ENCODE results near the gene MCF2L.
"Not testable (repeated sequence)": the region's sequence is repeated elsewhere in the genome, so short reads cannot be mapped to it uniquely, and the experiment has no call there.

The MCF2L gene

GRCh38 chr13:113049981-113050380 is 81.0 kb downstream of the MCF2L start:
- no peak for DNase-seq (ENCODE audit: low spot score)

GRCh38 chr13:113050734-113051431 is 81.9 kb downstream of the MCF2L start:
- no peak for DNase-seq (ENCODE audit: low spot score)

DNA sequence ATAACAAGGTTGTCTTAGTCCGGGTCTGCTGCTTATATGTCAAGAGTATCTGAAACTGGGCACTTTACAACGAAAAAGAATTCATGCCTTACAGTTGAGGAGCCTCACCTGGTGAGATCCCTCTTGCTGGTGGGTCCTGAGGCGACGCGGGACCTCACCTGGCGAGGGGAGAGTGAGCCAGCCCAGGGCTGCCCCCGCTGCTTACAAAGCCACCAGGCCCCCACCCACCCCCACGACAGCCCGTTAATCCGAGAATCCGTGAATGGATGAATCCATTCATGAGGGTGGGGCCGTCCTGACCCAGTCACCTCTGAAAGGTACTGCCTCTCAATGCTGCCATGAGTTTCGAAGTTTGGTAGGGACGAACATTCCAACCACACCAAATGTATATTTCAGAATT is 82.6 kb downstream of the MCF2L start:
- DNase-seq (ENCODE audit: low spot score), result no peak

DNA sequence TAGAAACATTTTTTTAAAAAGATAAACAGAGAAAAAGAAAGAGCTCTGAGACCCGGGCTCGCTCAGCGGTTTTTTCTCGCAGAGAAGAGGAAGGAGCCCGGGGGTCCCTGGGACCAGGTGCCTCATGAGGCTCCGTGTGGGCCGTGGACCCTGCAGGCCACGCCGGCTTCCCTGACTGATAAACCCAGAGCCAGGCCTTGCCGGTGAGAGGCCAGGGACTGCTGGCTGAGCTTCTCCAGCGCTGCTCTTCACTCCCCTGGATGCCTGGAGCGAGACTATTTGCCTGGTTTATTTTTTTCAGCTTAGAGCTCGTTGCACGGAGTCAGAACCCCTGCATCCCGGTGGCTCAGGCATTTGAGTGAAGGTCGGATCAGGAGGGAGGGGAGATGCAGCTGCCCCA is 83.2 kb downstream of the MCF2L start:
- no peak for DNase-seq (ENCODE audit: low spot score)

- DNase-seq (ENCODE audit: low spot score), result no peak
Observed at GRCh38 chr13:113052971-113053370, 84.0 kb downstream of the MCF2L start.

DNA sequence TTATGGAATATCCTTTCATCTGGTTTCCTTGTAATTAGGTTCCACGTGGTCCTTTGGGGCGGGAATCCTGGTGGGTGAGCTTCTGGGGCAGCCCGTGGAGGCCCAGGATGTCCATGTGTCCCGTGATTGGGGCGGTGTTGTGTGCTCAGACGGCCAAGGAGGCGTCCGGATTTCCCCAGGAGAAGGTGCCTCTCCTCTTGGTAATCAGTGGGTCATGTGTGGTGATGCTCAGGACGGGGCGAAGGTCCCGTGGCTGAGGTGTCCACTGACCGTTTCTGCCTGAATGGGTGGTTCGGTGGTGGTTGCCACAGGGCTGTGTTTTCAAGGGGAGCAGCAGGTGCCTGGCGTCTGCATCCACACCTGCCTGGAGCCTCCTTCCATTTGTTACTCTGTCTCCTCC is 84.4 kb downstream of the MCF2L start:
- DNase-seq (ENCODE audit: low spot score), result no peak

DNA sequence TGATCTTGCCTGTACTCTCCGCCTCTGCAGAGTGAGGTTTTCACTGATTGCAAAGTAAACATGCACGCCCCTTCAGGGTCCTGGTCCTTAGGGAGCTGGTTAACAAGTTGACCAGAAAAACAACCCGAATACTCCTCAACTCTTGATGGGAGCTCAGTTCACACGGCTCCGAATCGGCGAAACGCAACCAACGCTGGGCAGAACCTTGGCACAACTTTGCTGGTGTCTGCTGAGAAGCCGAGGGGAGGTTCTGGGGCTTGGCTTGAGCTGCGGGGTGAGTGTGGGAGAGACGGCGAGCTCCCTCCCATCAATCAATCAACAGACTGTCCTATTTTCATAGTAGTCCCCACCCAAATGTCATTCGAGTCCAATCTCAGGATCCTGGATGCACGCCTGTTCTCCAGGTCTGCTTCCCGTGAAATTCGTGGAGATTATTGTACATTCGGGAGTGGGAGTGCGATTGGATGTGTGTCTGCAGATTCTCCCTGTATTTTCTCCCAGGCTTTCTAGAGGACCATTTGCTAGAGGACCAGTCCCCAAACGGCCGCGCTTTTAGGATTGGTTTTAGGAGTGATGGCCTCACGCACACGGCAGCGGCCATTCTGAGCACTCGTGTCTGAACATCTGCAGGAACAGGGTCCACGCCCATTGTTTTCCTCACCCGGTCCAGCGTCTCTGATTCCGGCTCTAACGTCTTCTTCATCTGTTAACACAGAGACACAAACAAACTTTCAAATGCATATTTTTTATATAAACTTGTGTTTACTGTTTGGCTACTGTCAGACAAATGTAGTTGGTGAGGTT is 85.0 kb downstream of the MCF2L start:
- DNase-seq (ENCODE audit: low spot score), result no peak

GRCh38 chr13:113057084-113057483 is 88.1 kb downstream of the MCF2L start:
- DNase-seq (ENCODE audit: low spot score), result no peak

GRCh38 chr13:113057559-113057958 is 88.5 kb downstream of the MCF2L start:
- not testable (repeated sequence) for DNase-seq (ENCODE audit: low spot score)

DNA sequence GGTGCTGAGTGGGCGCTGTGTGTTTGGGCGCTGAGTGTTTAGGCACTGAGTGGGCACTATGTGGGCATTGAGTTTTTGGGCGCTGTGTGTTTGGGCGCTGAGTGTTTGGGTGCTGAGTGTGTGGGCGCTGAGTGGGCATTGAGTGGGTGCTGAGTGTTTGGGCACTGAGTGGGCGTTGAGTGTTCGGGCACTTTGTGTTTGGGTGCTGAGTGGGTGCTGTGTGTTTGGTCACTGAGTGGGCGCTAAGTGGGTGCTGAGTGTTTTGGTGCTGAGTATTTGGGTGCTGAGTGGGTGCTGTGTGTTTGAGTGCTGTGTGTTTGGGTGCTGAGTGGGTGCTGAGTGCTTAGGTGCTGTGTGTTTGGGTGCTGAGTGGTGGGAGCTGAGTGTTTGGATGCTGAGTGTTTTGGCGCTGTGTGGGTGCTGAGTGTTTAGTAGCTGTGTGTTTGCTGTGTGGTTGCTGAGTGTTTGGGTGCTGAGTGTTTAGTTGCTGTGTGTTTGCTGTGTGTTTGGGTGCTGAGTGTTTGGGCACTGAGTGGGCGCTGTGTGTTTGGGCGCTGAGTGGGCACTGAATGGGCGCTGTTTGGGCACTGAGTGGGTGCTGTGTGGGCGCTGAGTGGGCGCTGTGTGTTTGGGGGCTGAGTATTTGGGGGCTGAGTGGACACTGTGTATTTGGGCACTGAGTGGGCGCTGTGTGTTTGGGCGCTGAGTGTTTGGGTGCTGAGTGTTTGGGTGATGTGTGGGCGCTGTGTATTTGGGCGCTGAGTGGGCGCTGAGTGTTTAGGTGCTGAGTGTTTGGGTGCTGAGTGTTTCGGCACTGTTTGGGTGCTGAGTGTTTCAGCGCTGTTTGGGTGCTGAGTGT is 89.3 kb downstream of the MCF2L start:
- DNase-seq (ENCODE audit: low spot score), result no peak

DNA sequence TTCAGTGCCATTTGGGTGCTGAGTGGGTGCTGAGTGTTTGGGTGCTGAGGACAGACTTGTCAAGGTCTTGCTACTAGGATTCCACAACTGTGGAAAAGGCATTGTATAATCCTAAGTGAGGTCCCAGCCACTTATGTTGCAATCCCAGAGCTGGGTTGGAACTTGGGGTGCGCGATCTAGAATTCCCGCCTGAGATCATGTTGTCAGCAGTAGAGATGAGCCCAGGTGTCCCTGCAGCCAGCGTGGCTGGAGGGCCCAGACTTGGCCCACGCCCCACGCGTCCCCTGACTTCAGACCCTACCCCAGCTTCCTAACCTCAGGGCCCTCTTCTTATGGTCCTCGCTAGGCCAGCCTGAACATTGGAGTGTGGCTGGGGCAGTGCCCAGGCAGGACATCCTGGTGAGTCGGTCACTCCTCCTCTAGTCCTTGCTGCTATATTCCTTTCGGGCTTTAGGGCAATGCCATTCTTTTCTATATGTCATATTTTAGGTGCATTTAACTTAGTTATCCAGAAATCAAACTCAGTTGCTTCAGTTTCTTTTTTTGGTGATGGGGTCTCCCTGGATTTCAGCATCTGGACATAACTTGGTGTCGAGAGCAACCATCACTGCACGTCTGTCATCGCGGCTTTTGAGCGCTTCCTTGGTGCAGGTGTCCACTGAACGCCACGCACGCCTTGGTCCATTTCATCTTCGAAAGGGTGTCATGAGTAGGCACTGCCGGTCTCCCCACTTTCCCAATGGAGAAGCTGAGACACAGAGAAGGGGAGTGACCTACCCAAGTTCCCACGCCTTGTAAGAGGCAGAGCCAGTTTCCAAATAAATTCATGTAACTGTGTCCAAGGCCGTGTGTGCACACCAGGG is 90.2 kb downstream of the MCF2L start:
- no peak for DNase-seq (ENCODE audit: low spot score)

DNA sequence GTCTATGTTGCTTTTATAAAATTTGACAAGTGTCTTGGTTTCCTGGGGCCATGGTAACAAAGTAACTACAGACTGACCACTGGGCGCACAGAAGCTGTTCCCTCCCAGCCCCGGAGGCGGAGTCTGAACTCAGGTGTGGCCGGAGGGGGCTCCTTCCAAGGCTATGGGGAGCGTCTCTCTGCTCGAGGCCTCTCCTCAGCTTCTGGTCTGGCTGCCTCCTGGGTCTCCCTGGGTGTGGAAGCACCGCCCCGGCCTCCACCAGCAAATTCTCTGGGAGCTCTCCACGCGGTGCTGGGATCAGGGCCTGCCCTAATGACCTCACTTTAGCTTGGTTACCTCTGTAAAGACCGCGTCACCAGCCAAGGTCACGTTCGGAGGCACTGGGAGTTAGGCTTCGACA is 90.9 kb downstream of the MCF2L start:
- DNase-seq (ENCODE audit: low spot score), result no peak

- DNase-seq (ENCODE audit: low spot score), result no peak
Observed at GRCh38 chr13:113060557-113061270, 91.7 kb downstream of the MCF2L start.

- DNase-seq (ENCODE audit: low spot score), result no peak
Observed at GRCh38 chr13:113061271-113061625, 92.2 kb downstream of the MCF2L start.

DNA sequence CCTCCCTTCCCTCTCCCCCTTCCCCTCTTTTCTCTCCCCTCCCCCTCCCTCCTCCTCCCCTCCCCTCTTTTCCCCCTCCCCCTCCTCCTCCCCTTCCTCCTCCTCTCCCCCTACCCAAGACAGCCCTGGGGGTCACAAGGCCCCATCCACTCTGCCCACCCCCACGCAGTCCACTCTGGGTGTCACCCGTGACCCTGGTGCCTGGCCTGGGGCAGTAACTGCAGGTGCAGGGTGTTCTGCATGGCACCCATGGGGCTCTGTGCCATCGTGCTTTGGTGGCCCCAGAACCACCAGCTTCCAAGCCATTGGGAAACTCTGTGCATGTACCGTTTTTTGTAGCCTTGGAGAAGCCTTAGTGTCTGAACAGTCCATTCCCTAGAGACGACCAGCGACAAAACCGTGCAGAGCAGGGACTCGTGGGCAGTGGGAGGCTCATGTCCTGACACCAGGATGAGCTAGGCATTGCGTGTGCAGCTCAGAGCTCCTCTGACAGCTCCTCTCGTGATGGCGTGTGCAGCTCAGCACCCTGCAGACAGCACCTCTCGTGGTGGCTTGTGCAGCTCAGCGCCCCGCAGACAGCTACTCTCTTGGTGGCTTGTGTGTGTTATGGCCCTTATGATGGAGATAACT is 92.9 kb downstream of the MCF2L start:
- no peak for DNase-seq (ENCODE audit: low spot score)

DNA sequence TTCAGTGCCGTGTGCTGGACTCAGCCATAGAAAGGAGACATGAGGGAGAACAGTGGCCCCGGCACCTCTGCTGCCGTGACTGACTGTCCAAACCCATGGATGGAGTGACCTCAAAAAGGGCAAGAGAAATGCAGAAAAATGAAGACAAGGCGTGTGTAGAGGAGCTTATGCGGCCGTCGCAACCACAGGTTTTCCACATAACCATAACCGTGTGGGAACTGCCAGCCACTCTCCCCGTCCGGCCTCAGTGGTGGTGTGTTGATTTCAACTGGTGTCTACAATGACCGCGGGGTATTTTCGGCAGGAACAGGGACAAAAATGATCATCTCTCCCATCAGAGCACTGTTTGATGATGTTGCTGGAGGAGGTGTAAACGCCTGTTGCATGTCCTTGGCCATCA is 93.7 kb downstream of the MCF2L start:
- DNase-seq (ENCODE audit: low spot score), result no peak

DNA sequence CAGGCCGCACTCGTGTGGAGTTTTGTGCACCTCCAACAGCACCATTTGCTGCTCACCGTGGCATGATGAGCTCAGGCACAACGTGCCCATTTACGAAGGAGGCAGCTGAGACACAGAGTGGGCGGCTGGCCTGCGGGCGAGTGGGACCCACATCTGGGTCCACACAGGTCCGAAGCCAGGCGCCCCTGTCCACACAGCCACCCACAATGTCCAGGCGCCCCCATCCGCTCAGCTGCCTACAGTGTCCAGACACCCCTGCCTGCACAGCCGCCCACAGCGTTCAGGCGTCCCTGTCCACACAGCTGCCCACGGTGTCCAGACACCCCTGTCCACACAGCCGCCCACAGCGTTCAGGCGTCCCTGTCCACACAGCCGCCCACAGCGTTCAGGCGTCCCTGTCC is 94.1 kb downstream of the MCF2L start:
- no peak for DNase-seq (ENCODE audit: low spot score)

- DNase-seq (ENCODE audit: low spot score), result no peak
Observed at GRCh38 chr13:113064000-113064533, 95.1 kb downstream of the MCF2L start.

DNA sequence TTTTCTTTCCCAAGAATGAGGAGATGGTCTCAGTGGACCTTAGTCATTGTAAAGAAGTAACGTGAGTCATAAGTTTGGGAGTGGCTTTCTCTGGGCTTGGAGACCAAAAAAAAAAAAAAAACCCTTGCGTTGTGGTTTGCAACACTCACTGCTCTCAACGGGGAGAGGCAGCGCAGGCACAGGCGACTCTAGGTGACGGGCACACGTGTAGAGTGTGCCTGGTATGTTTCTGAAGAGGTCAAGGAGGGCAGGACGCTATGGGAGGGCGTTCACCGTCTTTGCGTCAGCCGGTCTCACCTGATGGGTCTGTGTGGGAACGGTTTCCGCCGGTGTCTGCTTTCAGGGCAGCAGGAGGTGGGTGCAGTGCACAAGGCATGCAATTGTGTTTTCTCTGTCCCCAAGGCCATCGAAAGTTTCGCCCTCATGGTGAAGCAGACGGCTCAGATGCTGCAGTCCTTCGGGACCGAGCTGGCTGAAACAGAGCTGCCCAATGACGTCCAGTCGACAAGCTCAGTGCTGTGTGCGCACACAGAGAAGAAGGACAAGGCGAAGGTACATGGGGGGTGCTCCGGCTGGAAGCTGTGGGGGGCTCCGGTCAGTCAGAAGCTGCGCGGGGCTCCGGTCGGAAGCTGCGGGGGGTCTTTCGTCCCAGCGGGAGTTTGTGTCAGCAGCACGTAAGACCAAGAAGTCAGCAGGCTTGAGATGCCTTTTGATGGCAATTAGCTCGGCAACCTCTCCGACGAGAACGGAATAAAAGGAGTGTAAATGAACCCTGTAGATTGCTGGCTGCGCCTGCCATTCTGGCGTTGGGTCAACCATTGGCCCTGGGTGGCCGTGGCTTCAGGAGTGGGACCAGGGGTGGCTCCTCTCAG is 95.8 kb downstream of the MCF2L start:
- DNase-seq (ENCODE audit: low spot score), result no peak

Measured in left forelimb (tissue), 1 donor.